Esophagus muscularis mucosa (tissue), 4 donors: ENCODE data around the gene PPP4R4. TPM values are rescaled to one million over a fixed set of nuclear protein-coding genes. Genes with fewer than 3 reads are reported as not detected.

Source experiments
- DNase-seq: peaks from one replicate; pipeline ENCODE4 v3.0.0-alpha.2; 2017; ENCODE audit errors: extremely low spot score
- H3K27ac ChIP-seq, 4 donors: fragments of 200-600 bp; sonication (generic); replicated peaks in 1 of 4; 1 replicate in 3 of 4; 2 replicates in 1 of 4; pipeline ENCODE4 v1.5.1; 2016 to 2019; ENCODE audit warnings: mild to moderate bottlenecking in 1 of 4
- H3K27me3 ChIP-seq, 4 donors: fragments of 200-600 bp; sonication (generic); one replicate each; pipeline versions ENCODE4 v1.5.1 to v1.6.0; 2016 to 2019
- H3K36me3 ChIP-seq, 4 donors: fragments of 200-600 bp; sonication (generic); one replicate each; pipeline ENCODE4 v1.5.1; 2016 to 2019
- H3K4me1 ChIP-seq, 4 donors: fragments of 200-600 bp; sonication (generic); one replicate each; pipeline ENCODE4 v1.5.1; 2016 to 2019
- H3K4me3 ChIP-seq, 4 donors: fragments of 200-600 bp; sonication (generic); 1 replicate in 2 of 4; 2 replicates in 2 of 4; pipeline ENCODE4 v1.5.1; 2016 to 2019; ENCODE audit warnings: mild to moderate bottlenecking in 4 of 4, moderate library complexity in 1 of 4
- H3K9me3 ChIP-seq, 4 donors: fragments of 200-600 bp; sonication (generic); 1 replicate in 3 of 4; 2 replicates in 1 of 4; pipeline ENCODE4 v1.5.1; 2016 to 2019
- EP300 ChIP-seq: sonication (generic); formaldehyde crosslinking; IDR thresholded peaks from one replicate; pipeline ENCODE4 v1.6.1; 2017; ENCODE audit warnings: antibody characterized with exemption
- POLR2A ChIP-seq: fragments of 450-650 bp; IDR thresholded peaks from one replicate; pipeline ENCODE4 v1.6.1; 2017; ENCODE audit warnings: antibody characterized with exemption, moderate library complexity, mild to moderate bottlenecking, low read depth
- POLR2AphosphoS5 ChIP-seq, 2 donors: sonication (generic); formaldehyde crosslinking; IDR thresholded peaks; one replicate each; pipeline ENCODE4 v1.6.1; 2017; ENCODE audit warnings: antibody characterized with exemption in 2 of 2
- WGBS: methylation state at CpG from one replicate; pipeline ENCODE4 v1.1.5; 2018; 5-methylcytosine and 5-hydroxymethylcytosine counted together
- intact Hi-C: fragments of 100-400 bp; cut with DNase I; formaldehyde crosslinking; loops from one replicate; pipeline ENCODE4 v1.15.1; 2023
- total RNA-seq, 4 donors: library from RNA; depleted of rRNA; stranded (reverse); fragments of >200 nt; gene quantifications; one replicate each; pipeline versions ENCODE4 v1.1.0 to v1.2.1, GENCODE V29; 2016
- TF ChIP-seq, protein P1 (sequence below), 3 experiments: fragments of 200-600 bp in 2 of 3; fragments of 450-650 bp in 1 of 3; sonication (generic) in 2 of 3; IDR thresholded peaks; one replicate each; pipeline ENCODE4 v1.5.1; 2017 to 2019; ENCODE audit warnings: antibody characterized with exemption in 3 of 3, mild to moderate bottlenecking in 2 of 3, moderate library complexity in 1 of 3

PPP4R4 gene, protein sequence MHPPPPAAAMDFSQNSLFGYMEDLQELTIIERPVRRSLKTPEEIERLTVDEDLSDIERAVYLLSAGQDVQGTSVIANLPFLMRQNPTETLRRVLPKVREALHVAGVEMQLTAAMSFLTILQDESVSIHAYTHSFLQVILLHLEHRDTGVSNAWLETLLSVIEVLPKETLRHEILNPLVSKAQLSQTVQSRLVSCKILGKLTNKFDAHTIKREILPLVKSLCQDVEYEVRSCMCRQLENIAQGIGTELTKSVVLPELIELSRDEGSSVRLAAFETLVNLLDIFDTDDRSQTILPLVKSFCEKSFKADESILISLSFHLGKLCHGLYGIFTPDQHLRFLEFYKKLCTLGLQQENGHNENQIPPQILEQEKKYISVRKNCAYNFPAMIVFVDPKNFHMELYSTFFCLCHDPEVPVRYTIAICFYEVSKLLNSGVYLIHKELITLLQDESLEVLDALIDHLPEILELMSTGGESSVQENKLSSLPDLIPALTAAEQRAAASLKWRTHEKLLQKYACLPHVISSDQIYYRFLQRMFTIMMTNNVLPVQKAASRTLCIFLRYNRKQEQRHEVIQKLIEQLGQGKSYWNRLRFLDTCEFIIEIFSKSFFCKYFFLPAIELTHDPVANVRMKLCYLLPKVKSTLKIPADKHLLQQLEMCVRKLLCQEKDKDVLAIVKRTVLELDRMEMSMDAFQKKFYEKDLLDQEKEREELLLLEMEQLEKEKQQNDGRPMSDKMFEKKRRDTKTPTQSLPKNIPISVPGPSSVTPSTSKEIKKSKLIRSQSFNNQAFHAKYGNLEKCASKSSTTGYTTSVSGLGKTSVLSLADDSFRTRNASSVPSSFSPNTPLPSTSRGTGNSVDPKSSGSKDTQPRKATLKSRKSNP
- total RNA-seq = under 1 TPM in 3 of 4 donors, not detected in 1; 0.19 to 0.83 (median 0.34) TPM

DNA sequence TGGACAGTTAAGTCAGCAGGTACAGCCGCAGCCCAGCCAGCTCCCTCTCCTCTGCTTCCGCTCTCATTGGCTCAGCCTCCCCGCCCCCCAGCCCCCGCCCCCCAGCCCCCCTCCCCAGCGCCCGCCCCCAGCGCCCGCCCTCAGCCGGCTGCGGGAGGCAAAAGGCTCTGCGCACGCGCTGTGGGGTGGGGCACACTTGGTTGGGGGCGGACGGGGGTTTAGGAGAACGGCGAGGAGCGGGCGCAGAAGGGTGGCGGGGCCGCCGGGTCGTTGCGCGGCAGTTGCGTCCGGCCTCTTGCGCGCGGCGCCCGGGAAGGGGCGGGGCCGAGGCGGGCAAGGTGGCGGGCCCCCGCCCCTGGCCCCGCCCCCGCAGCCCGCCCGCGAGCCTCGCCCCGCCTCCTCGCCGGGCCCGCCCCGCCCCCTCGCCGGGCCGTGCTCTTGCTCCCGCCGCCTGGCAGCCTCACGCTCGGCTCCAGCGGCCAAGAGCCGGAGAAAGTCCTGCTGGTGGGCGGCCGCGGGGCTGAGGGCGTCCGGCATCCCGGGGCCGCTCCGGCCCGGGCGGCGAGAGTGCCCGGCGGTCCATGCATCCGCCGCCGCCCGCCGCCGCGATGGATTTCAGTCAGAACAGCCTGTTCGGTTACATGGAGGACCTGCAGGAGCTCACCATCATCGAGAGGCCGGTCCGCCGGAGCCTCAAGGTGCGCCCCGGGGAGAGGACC, at the start of gene PPP4R4:
Gene PPP4R4 (plus strand): TSS at position 438 of the 719 bp plus-strand sequence. CDS start 144 bp downstream, at position 582.
- H3K4me1 ChIP-seq = peaks cover 11 to 25% (median 24%) of the 10 kb centered on the region in 4 donors
- no peak for DNase-seq
- H3K27ac ChIP-seq = peak within 1 kb of the TSS in 3 of 4 donors; percentile 46
- TF ChIP-seq, protein P1, sequence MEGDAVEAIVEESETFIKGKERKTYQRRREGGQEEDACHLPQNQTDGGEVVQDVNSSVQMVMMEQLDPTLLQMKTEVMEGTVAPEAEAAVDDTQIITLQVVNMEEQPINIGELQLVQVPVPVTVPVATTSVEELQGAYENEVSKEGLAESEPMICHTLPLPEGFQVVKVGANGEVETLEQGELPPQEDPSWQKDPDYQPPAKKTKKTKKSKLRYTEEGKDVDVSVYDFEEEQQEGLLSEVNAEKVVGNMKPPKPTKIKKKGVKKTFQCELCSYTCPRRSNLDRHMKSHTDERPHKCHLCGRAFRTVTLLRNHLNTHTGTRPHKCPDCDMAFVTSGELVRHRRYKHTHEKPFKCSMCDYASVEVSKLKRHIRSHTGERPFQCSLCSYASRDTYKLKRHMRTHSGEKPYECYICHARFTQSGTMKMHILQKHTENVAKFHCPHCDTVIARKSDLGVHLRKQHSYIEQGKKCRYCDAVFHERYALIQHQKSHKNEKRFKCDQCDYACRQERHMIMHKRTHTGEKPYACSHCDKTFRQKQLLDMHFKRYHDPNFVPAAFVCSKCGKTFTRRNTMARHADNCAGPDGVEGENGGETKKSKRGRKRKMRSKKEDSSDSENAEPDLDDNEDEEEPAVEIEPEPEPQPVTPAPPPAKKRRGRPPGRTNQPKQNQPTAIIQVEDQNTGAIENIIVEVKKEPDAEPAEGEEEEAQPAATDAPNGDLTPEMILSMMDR (IDR thresholded peaks at IDR 0.05) = no peak
- TF ChIP-seq POLR2A (no peak), POLR2AphosphoS5 (IDR thresholded peaks at IDR 0.05) (peak in 1 of 2 donors; percentile 35), EP300 (no peak)
- H3K36me3 ChIP-seq = no peaks in the 10 kb centered on the region
- H3K9me3 ChIP-seq = no peaks in the 10 kb centered on the region
- peaks cover 2 to 83% (median 23%) of the 10 kb centered on the region in 4 donors for H3K27me3 ChIP-seq
- intact Hi-C loops = loop anchor here (2.0 kb wide), 1 partner anchor 39 kb away; no protein-coding TSS in a partner anchor
- WGBS = no CpG with 5 or more reads among the region's 84 CpGs
- peak within 1 kb of the TSS; percentile 65 to 79 (median 68) for H3K4me3 ChIP-seq

DNA sequence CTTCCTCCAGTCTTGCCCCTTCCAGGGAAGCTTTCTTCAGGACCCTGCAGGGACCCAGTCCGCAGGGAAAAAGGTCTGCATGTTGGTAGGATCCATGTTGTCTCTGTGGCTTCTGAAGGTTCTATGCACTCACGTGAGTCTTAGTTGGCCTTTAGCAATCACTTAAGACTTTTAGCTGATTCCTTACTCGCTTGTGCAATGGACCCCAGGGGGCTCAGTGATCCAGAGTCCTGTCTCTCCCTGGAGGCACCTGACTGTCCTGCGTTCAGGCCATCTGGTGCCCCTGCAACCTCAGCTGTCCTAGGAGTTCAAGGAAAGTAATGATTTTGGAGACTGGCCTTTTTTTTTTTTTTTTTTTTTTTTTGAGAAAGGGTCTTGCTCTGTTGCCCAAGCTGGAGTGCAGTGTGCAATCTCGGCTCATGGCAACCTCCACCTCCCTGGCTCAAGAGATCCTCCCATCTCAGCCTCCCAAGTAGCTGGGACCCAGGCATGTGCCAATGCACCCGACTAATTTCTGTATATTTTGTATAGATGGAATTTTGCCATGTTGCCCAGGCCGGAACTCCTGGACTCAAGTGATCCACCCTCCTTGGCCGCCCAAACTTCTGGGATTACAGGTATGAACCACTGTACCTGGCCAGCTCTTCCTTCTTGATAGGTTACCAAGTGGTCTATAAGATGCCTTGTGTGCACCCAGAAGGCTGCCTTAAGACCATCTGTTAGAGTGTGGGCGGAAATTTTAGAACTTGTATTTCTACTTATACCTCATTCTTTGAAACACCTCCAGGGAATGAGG, 49.3 kb upstream of the PPP4R4 start:
- H3K4me3 ChIP-seq = no peak overlapping the region
- H3K27ac ChIP-seq = no peak overlapping the region
- H3K36me3 ChIP-seq = peaks cover 0 to 10% (median 7%) of the 10 kb centered on the region in 4 donors
- TF ChIP-seq POLR2A (no peak), EP300 (no peak), POLR2AphosphoS5 (IDR thresholded peaks at IDR 0.05) (no peak)
- TF ChIP-seq, protein P1 (IDR thresholded peaks at IDR 0.05) = no peak
- WGBS = 91% methylated on average over 9 of the region's 9 CpGs
- H3K9me3 ChIP-seq = peaks cover 0 to 15% (median 12%) of the 10 kb centered on the region in 4 donors
- H3K4me1 ChIP-seq = peaks cover 0 to 14% (median 13%) of the 10 kb centered on the region in 4 donors
- intact Hi-C loops = loop anchor here (5.0 kb wide), 1 partner anchor 42 kb away; the partner anchor contains the start of genes DDX24 and IFI27L1
- H3K27me3 ChIP-seq = no peaks in the 10 kb centered on the region
- DNase-seq = peak; percentile 89

DNA sequence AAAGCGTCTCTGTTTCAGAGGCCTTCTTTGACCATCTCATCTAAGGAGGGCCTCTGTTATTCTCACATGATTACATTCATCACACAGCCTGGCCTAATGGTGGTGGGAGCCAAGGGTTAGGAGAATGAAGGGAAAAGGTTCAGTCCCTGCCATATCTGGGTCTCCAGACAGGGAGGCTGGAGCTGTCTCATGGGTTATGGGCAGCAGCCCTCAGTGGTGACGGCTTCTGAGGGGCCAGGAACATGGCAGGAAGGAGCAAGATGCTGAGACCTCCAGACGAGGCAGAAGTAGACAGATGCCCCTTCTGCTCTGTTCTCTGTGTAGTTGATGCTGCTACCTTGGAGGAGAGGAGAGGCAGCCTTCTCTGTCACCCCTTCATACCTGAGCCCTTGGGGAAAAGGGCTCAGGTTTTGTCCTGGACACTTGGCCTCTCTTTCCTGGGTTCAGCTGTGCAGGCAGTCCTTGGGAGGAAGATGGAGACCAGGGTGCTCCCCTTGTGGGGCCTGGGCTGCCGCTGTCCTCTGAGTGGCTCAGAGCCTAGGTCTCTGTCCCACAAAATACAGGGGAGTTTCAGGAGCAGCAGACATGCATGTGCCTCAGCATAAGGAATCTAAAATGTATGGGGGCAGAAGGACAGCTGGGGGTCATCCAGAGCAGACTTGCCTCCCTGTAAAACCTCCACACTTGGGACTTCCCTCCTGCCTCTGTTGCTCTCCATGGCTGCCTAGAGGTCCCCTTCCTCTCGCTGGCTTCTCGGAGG, 48.3 kb upstream of the PPP4R4 start:
- Histone ChIP-seq H3K9me3 (peaks cover 0 to 5% (median 3%) of the 10 kb centered on the region in 4 donors), H3K36me3 (peaks cover 0 to 10% (median 7%) of the 10 kb centered on the region in 4 donors), H3K4me3 (no peak overlapping the region), H3K4me1 (peaks cover 5 to 22% (median 21%) of the 10 kb centered on the region in 4 donors), H3K27ac (no peak overlapping the region), H3K27me3 (no peaks in the 10 kb centered on the region)
- intact Hi-C loops = loop anchor here (5.0 kb wide), 1 partner anchor 44 kb away; the partner anchor contains the start of genes DDX24 and IFI27L1
- TF ChIP-seq, protein P1 (IDR thresholded peaks at IDR 0.05) = no peak
- TF ChIP-seq POLR2AphosphoS5 (IDR thresholded peaks at IDR 0.05) (no peak), EP300 (no peak), POLR2A (no peak)
- DNase-seq = peak; percentile 89
- 94% methylated on average over 5 of the region's 6 CpGs for WGBS
